ENCODE measurements around the gene CEP85L.

DNA sequence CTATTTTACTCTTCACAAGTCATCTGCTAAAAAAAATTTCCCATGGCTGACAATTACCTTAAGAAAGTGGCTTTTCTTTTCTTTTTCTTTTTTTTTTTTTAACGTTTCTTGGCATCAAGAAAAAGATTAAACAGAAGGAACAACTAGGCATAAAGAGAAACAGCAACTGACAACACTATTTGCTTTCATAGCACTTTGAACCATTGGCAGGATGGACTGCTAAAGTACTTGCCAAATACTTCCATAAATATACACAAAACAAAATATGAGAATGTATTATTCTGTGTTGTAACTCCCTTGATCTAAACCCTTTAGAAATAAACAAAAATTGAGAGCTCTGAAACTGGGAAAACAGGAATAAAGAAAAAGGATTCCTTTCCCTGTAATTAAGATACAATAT lies 123.3 kb downstream of the CEP85L start:
- TF ChIP-seq, protein P1, sequence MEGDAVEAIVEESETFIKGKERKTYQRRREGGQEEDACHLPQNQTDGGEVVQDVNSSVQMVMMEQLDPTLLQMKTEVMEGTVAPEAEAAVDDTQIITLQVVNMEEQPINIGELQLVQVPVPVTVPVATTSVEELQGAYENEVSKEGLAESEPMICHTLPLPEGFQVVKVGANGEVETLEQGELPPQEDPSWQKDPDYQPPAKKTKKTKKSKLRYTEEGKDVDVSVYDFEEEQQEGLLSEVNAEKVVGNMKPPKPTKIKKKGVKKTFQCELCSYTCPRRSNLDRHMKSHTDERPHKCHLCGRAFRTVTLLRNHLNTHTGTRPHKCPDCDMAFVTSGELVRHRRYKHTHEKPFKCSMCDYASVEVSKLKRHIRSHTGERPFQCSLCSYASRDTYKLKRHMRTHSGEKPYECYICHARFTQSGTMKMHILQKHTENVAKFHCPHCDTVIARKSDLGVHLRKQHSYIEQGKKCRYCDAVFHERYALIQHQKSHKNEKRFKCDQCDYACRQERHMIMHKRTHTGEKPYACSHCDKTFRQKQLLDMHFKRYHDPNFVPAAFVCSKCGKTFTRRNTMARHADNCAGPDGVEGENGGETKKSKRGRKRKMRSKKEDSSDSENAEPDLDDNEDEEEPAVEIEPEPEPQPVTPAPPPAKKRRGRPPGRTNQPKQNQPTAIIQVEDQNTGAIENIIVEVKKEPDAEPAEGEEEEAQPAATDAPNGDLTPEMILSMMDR (IDR thresholded peaks at IDR 0.05; ENCODE audit: insufficient read depth, low read depth, low read length), result no peak
- TF ChIP-seq EZH2 (IDR thresholded peaks at IDR 0.05; ENCODE audit: insufficient read depth, low read length), result no peak
